ENCODE data around the gene PDZD4.

PDZD4 gene

DNA sequence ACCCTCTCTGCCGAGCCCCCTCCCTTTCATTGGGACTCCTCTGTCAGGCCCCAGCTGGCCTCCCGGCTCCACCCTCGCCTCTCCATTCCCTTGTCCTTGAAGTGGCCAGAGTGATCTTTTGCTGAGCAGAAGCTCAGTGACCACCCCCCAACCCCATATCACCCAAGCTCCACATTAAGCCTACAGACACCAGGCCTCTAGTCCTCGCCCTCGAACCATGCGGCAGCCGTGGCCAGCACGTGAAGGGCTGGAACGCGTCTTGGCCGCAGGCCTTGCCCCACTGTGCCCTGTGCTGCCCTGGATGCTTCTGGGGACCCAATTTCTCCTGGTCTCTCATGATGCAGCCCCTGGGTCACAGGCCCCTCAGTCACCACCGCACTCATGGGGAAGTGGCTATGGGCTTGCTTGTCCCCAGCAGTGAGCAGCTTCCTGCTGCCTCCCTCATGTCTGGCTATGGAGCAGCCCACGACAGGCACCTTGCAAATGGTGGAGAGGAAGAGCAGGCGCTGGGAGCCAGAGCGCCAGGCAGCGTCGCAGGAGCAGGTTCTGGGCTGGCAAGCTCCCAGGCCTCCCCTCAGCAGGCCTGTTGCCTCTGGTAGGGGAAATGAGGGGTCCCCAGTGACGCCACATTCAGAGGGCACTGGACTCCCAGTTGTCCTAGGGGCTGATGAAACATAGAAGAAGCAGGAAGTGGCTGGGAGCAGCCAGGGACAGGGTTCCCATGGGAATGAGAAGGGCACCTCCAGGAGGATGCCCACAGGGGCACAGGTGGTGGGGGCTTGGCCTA, 50.3 kb downstream of the PDZD4 start:
- Histone ChIP-seq H3K36me3 (no peaks in the 10 kb centered on the region; the same call in none of the 2 replicates), H3K4me3 (ENCODE audit: low read depth, low read length) (peak overlapping the region; percentile 10), H3K27ac (peak overlapping the region; percentile 74), H3K27me3 (ENCODE audit: insufficient read depth, low read depth, severe bottlenecking) (peaks cover 15% of the 10 kb centered on the region), H3K9me3 (ENCODE audit: severe bottlenecking) (no peaks in the 10 kb centered on the region)
- peak; percentile 42 for DNase-seq
- TF ChIP-seq CTCF (IDR thresholded peaks at IDR 0.05; ENCODE audit: low read depth, low read length): no peak

GRCh38 chrX:153778684-153779101, 51.7 kb downstream of the PDZD4 start:
- Histone ChIP-seq H3K27me3 (ENCODE audit: insufficient read depth, low read depth, severe bottlenecking) (peaks cover 15% of the 10 kb centered on the region), H3K27ac (no peak overlapping the region), H3K36me3 (no peaks in the 10 kb centered on the region; the same call in none of the 2 replicates), H3K4me3 (ENCODE audit: low read depth, low read length) (no peak overlapping the region), H3K9me3 (ENCODE audit: severe bottlenecking) (no peaks in the 10 kb centered on the region)
- DNase-seq: no peak
- TF ChIP-seq CTCF (IDR thresholded peaks at IDR 0.05; ENCODE audit: low read depth, low read length): peak; percentile 40

GRCh38 chrX:153778181-153778580, 52.2 kb downstream of the PDZD4 start:
- Histone ChIP-seq H3K27ac (no peak overlapping the region), H3K36me3 (no peaks in the 10 kb centered on the region; the same call in none of the 2 replicates), H3K27me3 (ENCODE audit: insufficient read depth, low read depth, severe bottlenecking) (peaks cover 12% of the 10 kb centered on the region), H3K9me3 (ENCODE audit: severe bottlenecking) (no peaks in the 10 kb centered on the region), H3K4me3 (ENCODE audit: low read depth, low read length) (no peak overlapping the region)
- TF ChIP-seq CTCF (IDR thresholded peaks at IDR 0.05; ENCODE audit: low read depth, low read length): no peak
- DNase-seq: no peak

DNA sequence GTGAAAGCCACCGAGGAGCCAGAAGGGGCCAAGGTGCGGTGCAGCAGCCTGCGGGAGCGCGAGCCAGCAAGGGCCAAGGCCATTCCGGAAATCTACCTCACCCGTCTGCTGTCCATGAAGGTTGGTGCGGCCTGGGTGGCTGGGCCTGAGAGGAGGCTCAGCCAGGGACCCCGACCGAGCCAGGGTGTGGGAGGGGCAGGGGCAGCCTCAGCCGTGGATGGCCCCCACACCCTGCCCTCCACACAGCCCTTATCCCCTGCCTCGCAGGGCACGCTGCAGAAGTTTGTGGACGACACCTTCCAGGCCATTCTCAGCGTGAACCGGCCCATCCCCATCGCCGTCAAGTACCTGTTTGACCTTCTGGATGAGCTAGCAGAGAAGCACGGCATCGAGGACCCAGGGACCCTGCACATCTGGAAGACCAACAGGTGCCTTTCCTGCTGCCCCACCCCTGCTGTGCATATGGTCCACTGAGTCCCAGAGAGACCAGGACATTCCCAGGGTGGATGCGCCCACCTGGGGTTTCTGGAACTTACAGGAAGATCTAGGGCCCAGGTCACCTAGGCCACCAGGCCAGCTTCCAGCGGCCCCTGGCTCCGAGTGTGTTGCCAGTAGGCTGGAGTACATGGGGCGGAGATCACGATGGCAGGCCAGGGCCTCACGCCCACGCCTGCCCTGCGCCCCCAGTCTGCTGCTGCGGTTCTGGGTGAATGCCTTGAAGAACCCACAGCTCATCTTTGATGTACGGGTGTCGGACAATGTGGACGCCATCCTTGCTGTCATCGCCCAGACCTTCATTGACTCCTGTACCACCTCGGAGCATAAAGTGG, 52.9 kb downstream of the PDZD4 start:
- Histone ChIP-seq H3K27me3 (ENCODE audit: insufficient read depth, low read depth, severe bottlenecking) (peaks cover 14% of the 10 kb centered on the region), H3K27ac (no peak overlapping the region), H3K9me3 (ENCODE audit: severe bottlenecking) (no peaks in the 10 kb centered on the region), H3K4me3 (ENCODE audit: low read depth, low read length) (no peak overlapping the region), H3K36me3 (no peaks in the 10 kb centered on the region; the same call in 1 of the 2 replicates)
- no peak for TF ChIP-seq CTCF (IDR thresholded peaks at IDR 0.05; ENCODE audit: low read depth, low read length)
- DNase-seq: no peak

- no peak for DNase-seq
Observed at GRCh38 chrX:153776611-153777045, 53.7 kb downstream of the PDZD4 start.

More at GRCh38 chrX:153776611-153777045, 53.7 kb downstream of the PDZD4 start:
- Histone ChIP-seq H3K9me3 (ENCODE audit: severe bottlenecking) (no peaks in the 10 kb centered on the region), H3K27ac (no peak overlapping the region), H3K4me3 (ENCODE audit: low read depth, low read length) (no peak overlapping the region), H3K36me3 (no peaks in the 10 kb centered on the region; the same call in 1 of the 2 replicates), H3K27me3 (ENCODE audit: insufficient read depth, low read depth, severe bottlenecking) (peaks cover 19% of the 10 kb centered on the region)
- no peak for TF ChIP-seq CTCF (IDR thresholded peaks at IDR 0.05; ENCODE audit: low read depth, low read length)
